Measurements from ENCODE around the gene WDR77.

DNA sequence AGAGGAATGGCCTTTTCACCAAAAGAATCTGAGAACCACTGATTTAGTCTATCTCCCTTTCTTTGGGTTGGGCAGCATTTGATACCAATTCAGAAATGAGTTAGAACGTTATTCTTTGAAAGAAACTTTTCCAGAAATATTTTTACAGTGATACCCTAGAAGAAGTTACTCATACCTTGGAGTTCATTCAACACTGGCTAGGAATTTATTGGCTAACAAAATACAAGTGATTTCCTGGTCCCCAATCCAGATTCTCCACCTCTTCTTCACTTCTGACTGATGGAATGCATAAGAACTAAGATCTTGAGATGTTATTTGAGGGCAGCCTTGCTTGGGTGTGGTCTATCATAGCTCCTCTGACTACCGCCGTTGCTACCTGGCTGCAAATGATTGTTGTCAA is 34.1 kb upstream of the WDR77 start:
- TF ChIP-seq, protein P1, sequence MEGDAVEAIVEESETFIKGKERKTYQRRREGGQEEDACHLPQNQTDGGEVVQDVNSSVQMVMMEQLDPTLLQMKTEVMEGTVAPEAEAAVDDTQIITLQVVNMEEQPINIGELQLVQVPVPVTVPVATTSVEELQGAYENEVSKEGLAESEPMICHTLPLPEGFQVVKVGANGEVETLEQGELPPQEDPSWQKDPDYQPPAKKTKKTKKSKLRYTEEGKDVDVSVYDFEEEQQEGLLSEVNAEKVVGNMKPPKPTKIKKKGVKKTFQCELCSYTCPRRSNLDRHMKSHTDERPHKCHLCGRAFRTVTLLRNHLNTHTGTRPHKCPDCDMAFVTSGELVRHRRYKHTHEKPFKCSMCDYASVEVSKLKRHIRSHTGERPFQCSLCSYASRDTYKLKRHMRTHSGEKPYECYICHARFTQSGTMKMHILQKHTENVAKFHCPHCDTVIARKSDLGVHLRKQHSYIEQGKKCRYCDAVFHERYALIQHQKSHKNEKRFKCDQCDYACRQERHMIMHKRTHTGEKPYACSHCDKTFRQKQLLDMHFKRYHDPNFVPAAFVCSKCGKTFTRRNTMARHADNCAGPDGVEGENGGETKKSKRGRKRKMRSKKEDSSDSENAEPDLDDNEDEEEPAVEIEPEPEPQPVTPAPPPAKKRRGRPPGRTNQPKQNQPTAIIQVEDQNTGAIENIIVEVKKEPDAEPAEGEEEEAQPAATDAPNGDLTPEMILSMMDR (IDR thresholded peaks at IDR 0.05) = no peak
- TF ChIP-seq POLR2A (IDR thresholded peaks at IDR 0.05) (no peak), EP300 (IDR thresholded peaks at IDR 0.05) (no peak), POLR2AphosphoS5 (IDR thresholded peaks at IDR 0.05) (no peak)

Data from gastroesophageal sphincter (tissue), 3 donors.